GM12872 (cell line): ENCODE data around the gene SPOCK2.

ENCODE experiments used
- CTCF ChIP-seq: IDR thresholded peaks from 3 replicates; pipeline ENCODE4 v1.5.1; 2011; ENCODE audit warnings: low read depth, mild to moderate bottlenecking, low read length, moderate library complexity; ENCODE audit not compliant: insufficient read depth

SPOCK2 gene

DNA sequence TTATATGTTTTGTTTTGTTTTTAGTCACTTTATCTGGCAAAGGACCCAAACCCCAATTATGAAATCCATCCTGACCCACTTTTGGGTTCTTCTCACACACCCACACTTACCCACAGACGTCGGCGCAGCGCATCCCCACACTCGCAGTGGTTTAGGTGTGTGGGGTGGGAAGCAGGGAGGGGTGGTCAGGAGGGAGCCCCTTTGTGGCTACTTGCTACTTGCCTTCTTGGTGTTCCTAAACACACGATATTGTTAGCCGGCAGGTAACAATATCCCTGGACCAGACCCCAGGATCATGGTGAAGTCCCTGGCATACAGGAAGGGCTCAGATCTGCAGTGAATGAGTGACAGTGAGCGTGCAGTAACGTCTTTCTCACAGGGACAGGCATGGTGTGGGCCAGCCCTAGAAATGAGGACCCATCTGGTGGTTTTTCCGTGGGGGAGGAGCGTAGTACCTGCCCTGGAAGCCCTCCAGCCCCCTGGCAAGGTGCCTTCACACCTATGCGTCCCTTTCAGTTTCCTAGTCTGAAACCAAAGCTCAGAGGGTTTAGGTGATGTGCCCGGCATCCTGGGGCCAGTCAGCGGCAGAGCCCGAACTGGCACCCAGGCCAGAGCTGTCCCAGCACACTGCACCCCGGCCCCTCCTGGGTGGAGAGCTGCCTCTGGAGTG lies 4.4 kb downstream of the SPOCK2 start:
- no peak for TF ChIP-seq CTCF

GRCh38 chr10:72082856-72083789 lies 5.2 kb downstream of the SPOCK2 start:
- no peak for TF ChIP-seq CTCF

DNA sequence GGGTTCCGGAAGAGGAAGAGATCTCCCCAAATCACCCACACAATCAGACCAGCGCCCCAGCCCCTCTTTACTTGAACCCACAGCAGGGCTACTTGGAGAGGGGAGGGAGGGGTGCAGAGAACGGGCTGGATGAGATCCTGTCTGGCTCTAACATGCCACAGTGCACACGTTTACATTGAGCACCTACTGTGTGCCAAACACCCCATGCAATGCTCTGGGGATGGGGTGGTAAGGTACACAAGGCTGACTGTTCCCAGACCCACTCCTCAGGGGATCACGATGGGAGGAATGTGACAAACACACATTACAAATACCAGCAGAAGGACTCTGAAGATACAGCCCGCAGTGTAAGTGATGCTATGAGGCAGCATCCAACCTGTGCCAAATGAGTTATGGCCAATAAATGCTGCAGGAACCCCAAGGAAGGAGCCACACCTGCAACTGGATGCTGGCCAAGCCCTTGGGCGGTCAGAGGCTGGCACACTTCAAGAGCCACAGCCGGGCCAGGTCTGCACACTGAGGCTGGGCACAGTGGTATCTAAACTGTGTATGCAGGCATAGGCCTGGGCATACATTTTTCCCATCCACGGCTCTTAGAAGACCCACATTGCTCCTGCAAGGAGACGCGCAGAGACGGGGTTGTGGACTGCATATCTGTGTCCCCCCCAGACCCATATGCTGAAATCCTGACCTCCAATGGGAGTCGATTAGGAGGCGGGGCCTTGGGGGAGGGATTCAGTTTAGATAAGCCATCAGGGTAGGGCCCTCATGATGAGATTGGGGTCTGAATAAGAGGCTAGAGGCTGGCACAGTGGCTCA lies 6.4 kb downstream of the SPOCK2 start:
- TF ChIP-seq CTCF: no peak

- no peak for TF ChIP-seq CTCF
These were observed 7.1 kb downstream of the SPOCK2 start for GRCh38 chr10:72081210-72081609.

DNA sequence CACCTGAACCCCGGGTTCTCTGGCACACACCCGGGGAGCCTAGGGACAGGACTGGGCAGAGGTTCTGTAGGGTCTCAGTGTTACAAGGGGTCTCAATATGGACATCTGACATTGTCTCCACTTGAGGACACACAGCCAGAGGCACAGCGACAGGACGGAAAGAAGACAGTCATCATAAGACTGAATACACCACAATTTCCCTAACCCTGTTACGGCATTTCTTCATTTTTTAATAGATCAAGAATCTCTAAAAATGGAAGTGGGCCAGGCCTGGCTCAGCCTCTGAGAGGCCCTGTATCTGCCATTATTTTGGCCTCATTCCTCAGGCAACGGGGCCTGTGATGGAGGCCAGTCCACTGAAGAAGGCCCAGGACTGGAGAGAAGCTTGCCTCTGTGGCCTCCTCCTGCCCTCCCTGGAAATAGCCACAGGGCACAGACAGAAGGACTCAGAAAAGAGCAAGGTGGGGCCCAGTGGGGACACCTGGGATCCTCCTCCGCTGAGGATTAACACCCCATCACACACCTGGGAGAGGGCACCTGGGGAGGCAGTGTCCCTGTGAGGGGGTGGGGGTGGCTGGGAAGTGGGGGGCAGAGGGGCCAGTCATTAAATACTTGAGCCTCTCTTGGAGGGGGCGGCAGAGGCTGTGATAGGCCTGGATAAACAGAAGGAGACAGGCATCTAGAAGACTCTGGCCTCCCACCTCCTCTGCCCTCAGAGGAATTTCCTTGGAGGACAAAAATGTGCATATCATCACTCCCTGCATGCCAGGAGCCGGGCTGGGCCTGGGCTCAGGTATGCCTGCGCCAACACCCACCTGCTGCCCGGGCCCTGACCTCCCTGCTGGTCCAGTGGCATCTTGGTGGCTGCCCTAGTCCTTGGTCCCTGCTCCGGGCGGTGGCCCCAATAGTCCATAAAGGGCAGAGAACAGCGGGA lies 8.0 kb downstream of the SPOCK2 start:
- no peak for TF ChIP-seq CTCF

GRCh38 chr10:72079356-72079755 lies 9.0 kb downstream of the SPOCK2 start:
- no peak for TF ChIP-seq CTCF
